ENCODE measurements around the gene SYNRG. TPM values are rescaled to one million over a fixed set of nuclear protein-coding genes. Genes with fewer than 3 reads are reported as not detected.
A peak's percentile ranks its signal among the peaks of the same experiment; 100 is the strongest.

The SYNRG gene, protein sequence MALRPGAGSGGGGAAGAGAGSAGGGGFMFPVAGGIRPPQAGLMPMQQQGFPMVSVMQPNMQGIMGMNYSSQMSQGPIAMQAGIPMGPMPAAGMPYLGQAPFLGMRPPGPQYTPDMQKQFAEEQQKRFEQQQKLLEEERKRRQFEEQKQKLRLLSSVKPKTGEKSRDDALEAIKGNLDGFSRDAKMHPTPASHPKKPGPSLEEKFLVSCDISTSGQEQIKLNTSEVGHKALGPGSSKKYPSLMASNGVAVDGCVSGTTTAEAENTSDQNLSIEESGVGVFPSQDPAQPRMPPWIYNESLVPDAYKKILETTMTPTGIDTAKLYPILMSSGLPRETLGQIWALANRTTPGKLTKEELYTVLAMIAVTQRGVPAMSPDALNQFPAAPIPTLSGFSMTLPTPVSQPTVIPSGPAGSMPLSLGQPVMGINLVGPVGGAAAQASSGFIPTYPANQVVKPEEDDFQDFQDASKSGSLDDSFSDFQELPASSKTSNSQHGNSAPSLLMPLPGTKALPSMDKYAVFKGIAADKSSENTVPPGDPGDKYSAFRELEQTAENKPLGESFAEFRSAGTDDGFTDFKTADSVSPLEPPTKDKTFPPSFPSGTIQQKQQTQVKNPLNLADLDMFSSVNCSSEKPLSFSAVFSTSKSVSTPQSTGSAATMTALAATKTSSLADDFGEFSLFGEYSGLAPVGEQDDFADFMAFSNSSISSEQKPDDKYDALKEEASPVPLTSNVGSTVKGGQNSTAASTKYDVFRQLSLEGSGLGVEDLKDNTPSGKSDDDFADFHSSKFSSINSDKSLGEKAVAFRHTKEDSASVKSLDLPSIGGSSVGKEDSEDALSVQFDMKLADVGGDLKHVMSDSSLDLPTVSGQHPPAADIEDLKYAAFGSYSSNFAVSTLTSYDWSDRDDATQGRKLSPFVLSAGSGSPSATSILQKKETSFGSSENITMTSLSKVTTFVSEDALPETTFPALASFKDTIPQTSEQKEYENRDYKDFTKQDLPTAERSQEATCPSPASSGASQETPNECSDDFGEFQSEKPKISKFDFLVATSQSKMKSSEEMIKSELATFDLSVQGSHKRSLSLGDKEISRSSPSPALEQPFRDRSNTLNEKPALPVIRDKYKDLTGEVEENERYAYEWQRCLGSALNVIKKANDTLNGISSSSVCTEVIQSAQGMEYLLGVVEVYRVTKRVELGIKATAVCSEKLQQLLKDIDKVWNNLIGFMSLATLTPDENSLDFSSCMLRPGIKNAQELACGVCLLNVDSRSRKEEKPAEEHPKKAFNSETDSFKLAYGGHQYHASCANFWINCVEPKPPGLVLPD (N-terminal part only)
- 10 to 100 TPM; 14.1 to 26.0 (median 18.4) TPM for total RNA-seq
- polyA plus RNA-seq, result 1 to 10 TPM; 7.4 to 9.7 TPM

DNA sequence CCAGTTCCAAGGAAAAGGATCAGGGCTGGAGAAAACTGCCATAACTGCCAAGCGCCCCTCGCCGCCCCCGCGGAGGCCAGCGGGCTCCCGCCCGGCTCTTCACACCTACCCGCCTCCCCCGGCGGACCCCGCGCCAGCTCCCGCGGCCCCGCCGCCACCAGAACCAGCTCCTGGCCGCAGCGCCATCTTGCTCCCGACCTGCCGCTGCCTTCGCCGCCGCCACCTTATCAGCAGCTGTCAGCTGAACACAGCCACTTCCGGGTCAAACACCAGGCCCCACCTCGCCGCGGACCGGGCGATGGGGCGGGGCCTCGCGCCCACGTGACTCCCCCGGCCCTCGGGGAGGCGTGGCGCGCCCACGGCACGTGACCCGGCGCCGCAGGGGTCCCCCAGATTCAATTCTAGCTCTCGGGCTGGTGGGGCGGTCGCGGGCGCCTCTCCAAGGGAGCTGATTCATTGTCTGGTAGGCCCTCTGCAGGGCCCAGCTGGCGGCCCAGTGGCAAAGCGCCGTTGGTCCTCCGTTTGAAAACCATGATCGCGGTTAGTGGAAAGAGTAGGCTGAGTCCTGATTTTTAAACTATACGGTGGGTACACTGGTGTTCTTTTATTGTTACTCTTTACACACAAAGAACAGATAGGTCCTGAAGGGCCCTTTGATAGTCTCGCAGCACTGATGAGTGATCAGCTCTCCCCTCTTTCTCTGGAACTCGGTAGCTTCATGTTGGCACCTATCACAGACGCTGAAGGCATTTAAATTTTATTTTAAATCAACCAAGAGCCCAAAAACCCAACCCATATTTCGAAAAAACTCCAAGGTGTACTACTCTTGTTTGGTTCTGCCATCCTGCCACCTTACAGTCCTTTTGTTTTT is at the start of gene SYNRG:
SYNRG (minus strand) TSS at position 249 of the 871 bp plus-strand sequence; CDS start at position 186, 63 bp downstream.
- WGBS, 2 donors, result 1% methylated on average over 51 to 60 of the region's 60 CpGs
- Histone ChIP-seq H3K4me1 (peaks cover 0 to 24% (median 0%) of the 10 kb centered on the region in 3 donors), H3K9me3 (no peaks in the 10 kb centered on the region), H3K27me3 (no peaks in the 10 kb centered on the region), H3K4me3 (peak within 1 kb of the TSS; percentile 62 to 99 (median 91)), H3K36me3 (no peaks in the 10 kb centered on the region), H3K27ac (peak within 1 kb of the TSS; percentile 46 to 91 (median 81))
- TF ChIP-seq CTCF (IDR thresholded peaks at IDR 0.05), result no peak
- ATAC-seq, result peak; percentile 97 to 99 (median 98)
- DNase-seq, result peak; percentile 93 to 97 (median 94)
- no peak for FAIRE-seq
- intact Hi-C loops (cut with DNase I), result no loop called here

DNA sequence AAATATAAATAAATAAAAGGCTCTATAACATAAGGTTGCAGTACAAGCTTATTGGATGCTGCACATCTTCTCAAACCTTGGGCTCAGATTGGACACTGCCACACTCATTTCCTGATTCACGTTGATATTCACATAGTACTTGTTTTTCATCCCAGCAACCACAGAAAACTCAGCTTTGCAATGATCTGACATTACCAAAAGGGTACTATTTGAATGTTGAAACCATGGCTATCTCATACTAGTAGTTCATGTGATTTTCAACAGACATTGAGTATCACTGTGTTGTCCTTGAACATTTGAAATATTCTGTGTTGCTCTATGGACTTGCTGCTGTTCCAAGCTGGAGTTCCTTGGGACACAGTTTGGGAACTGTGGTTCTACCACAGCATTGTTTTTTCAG is 48.0 kb upstream of the SYNRG start:
- no peak overlapping the region for H3K27ac ChIP-seq
- intact Hi-C loops (cut with DNase I), result no loop called here
- DNase-seq (no peak), ATAC-seq (no peak), FAIRE-seq (no peak)
- H3K4me3 ChIP-seq, result no peak overlapping the region
- no peaks in the 10 kb centered on the region for H3K9me3 ChIP-seq
- TF ChIP-seq CTCF (IDR thresholded peaks at IDR 0.05), result no peak
- no peaks in the 10 kb centered on the region for H3K4me1 ChIP-seq
- H3K27me3 ChIP-seq, result peaks cover 0 to 3% (median 0%) of the 10 kb centered on the region in 4 donors
- H3K36me3 ChIP-seq, result no peaks in the 10 kb centered on the region
- 71 to 72% methylated on average over 1 of the region's 1 CpG for WGBS, 2 donors

- Histone ChIP-seq H3K36me3 (no peaks in the 10 kb centered on the region), H3K4me1 (no peaks in the 10 kb centered on the region), H3K27ac (no peak overlapping the region), H3K27me3 (no peaks in the 10 kb centered on the region), H3K9me3 (no peaks in the 10 kb centered on the region), H3K4me3 (no peak overlapping the region)
- ATAC-seq (no peak), FAIRE-seq (no peak), DNase-seq (no peak)
- intact Hi-C loops (cut with DNase I), result no loop called here
- TF ChIP-seq CTCF (IDR thresholded peaks at IDR 0.05), result no peak
- 57 to 63% methylated on average over 2 of the region's 2 CpGs for WGBS, 2 donors
These were observed 42.6 kb upstream of the SYNRG start for GRCh38 chr17:37651849-37652248.

GRCh38 chr17:37650419-37651003 is 41.3 kb upstream of the SYNRG start:
- H3K27me3 ChIP-seq, result no peaks in the 10 kb centered on the region
- no peak overlapping the region for H3K4me3 ChIP-seq
- H3K27ac ChIP-seq, result no peak overlapping the region
- ATAC-seq, result peak; percentile 50 to 87 (median 82)
- no peak for FAIRE-seq
- peak in 1 of 4 donors; percentile 14 for TF ChIP-seq CTCF (IDR thresholded peaks at IDR 0.05)
- H3K9me3 ChIP-seq, result no peaks in the 10 kb centered on the region
- WGBS, 2 donors, result 50 to 53% methylated on average over 6 of the region's 6 CpGs
- no peaks in the 10 kb centered on the region for H3K36me3 ChIP-seq
- DNase-seq, result peak in 2 of 6 donors; percentile 15 to 39
- intact Hi-C loops (cut with DNase I), result no loop called here
- H3K4me1 ChIP-seq, result no peaks in the 10 kb centered on the region
